ENCODE results near the gene KRTAP10-7.

GRCh38 chr21:44632067-44632466 is 31.7 kb downstream of the KRTAP10-7 start:
- TF ChIP-seq CTCF (conservative IDR thresholded peaks at IDR 0.05; ENCODE audit: low read depth in 2 of 2), result no peak
- no peak for TF ChIP-seq POLR2AphosphoS5 (IDR thresholded peaks at IDR 0.05; ENCODE audit: low read depth)
- TF ChIP-seq EZH2 (IDR thresholded peaks at IDR 0.05; ENCODE audit: low read depth, unreplicated experiment), result no peak
- no peak for TF ChIP-seq REST (IDR thresholded peaks at IDR 0.05; ENCODE audit: unreplicated experiment)
- no peak for TF ChIP-seq JUNB (IDR thresholded peaks at IDR 0.05; ENCODE audit: unreplicated experiment)
- TF ChIP-seq STAT1 (IDR thresholded peaks at IDR 0.05; ENCODE audit: unreplicated experiment), result no peak
- no peak for TF ChIP-seq CREB1 (CRISPR knock-in tag; IDR thresholded peaks at IDR 0.05; ENCODE audit: low read depth)
- TF ChIP-seq ZNF114 (CRISPR knock-in tag; IDR thresholded peaks at IDR 0.05), result no peak
- TF ChIP-seq EZH2phosphoT487 (IDR thresholded peaks at IDR 0.05; ENCODE audit: unreplicated experiment), result no peak
- no peak for TF ChIP-seq ZNF331 (CRISPR knock-in tag; IDR thresholded peaks at IDR 0.05; ENCODE audit: low read depth)
- no peak for TF ChIP-seq ZNF462 (CRISPR knock-in tag; IDR thresholded peaks at IDR 0.05)
